HG03097 (cell line): ENCODE measurements around the gene GARIN5A.

ENCODE experiments used
- ATAC-seq: cut with Tn5 transposase; IDR thresholded peaks from one replicate; pipeline ENCODE4 v1.9.1; 2021; ENCODE audit not compliant: unreplicated experiment, low FRiP score

The GARIN5A gene

DNA sequence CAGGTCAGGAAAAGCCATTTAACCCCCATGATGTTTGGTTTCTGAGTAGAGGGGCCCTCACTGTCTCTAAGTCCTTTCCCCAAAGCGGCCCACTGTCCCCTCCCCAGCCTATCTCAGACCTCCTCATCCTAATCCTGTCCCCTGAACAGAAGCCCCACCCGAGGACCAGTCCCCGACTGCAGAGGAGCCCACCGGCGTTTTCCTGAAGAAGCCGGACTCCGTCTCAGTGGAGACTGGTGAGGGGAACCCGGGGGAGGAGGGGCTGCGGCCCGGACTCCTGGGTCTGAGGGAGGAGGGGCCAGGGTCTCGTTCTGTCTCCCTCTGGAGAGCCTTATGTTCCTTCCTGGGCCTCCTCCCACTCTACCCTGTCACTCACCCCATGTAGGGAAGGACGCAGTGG is 41.0 kb downstream of the GARIN5A start:
- no peak for ATAC-seq

DNA sequence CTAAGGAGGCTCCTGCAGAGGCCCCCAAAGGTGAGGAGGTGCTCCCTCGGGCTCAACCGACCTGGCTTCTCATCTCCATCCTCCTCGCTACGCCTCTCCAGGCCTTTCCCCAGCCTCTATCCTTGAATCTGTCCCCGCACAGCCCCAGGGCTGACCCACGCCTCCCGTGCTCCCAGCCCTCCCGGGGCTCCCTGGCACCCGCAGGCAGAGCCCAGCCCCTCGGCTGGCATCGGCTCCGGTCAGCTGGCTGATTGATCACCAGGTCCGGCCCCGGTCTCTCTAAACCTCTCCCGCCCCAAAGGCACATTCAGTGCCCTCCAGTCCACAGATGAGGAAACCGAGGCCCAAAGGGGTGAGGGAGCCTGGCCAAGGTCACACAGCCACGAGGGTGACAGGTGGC is 41.4 kb downstream of the GARIN5A start:
- no peak for ATAC-seq

DNA sequence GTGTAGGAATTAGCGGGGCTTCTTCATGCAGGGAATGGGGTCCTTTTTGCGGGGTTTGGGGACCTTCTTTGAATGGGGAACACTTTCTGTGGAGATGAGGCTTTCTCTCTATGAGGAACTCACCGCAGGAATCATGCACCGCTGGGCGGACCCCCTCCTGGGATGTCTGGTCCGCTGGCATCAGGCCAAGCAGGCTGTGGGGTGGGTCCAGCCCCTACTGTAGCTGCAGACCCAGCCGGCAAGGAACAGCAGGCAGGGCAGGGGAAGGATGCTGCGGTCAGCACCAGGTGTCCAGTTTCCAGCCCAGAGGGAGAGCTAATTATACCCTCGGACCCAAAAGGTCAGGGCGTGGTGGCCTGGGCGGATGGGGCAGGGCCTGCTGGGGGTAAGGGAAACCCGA is 42.1 kb downstream of the GARIN5A start:
- ATAC-seq, result no peak

DNA sequence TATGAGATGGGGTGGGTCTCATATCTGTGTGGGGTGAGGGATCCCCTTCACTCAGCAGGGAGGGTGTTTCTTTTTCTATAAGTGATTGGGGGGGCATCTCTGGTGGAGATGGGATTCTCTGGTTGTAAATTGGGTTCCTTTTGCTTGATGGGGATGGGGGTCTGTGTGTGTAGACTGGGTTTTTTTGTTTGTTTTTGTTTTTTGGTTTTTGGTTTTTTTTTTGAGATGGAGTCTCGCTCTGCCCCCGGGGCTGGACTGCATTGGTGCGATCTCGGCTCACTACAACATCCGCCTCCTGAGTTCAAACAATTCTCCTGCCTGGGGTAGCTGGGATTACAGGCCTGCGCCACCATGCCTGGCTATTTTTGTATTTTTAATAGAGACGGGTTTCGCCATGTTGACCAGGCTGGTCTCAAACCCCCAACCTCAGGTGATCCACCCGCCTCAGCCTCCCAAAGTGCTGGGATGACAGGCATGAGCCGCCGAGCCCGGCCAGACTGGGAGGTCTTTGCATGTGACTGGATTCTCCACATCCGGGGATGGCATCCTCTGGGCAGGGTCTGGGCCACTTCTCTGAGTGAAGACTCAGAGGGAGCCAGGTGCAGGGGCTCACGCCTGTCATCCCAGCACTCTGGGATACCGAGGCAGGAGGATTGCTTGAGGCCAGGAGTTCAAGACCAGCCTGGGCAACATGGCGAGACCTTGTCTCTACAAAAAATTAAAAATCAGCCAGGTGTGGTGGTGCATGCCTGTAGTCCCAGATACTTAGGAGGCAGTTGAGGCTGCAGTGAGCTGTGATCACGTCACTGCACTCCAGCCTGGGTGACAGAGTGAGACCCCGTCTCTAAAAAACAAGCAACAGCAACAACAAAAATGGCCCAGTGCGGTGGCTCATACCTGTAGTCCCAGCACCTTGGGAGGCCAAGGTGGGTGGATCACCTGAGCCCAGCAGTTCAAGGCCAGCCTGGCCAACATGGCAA is 43.2 kb downstream of the GARIN5A start:
- no peak for ATAC-seq

DNA sequence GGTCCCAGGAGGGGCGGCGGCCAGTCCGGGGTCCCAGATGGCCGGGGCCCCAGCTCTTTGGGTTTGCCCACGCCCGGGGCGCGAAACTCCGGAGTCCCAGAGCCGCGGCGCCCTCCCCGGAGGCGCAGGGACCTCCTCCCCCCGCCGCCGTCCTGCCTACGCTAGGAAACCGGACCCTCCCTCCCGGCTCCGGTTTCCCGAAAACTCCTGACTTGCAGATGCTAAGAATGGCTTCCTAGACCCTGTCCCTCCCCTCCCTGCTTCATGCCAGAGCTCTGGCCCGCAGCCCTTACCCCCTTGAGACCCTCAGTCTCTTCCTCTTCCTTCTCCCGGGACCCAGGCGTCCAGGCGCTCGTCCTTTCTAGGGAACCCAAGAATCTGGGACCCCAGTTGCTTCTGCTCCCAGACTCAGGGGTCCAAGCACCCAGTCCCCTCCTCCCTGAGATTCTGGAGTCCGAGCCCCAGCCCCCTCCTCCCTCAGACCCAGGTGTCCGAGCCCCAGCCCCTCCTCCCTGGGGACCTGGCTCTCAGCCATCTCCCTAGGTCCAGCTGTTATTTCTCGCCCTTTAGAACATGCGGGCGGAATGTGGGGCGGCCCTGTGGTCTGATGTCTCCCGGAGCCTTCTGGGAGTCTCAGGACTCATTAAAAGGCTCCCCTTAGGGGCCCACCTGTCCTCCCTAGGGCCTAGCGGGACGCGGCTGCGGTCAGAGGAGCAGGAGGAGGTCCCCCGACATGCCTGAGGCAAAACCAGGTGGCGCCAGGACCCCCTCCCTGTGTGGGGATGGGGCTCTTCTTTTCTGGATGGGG is 44.2 kb downstream of the GARIN5A start, which contains the start of gene MYBPC2:
TSS of gene MYBPC2 (plus strand) at position 672 of the 808 bp plus-strand sequence. CDS start at position 734, 62 bp downstream.
- no peak for ATAC-seq

DNA sequence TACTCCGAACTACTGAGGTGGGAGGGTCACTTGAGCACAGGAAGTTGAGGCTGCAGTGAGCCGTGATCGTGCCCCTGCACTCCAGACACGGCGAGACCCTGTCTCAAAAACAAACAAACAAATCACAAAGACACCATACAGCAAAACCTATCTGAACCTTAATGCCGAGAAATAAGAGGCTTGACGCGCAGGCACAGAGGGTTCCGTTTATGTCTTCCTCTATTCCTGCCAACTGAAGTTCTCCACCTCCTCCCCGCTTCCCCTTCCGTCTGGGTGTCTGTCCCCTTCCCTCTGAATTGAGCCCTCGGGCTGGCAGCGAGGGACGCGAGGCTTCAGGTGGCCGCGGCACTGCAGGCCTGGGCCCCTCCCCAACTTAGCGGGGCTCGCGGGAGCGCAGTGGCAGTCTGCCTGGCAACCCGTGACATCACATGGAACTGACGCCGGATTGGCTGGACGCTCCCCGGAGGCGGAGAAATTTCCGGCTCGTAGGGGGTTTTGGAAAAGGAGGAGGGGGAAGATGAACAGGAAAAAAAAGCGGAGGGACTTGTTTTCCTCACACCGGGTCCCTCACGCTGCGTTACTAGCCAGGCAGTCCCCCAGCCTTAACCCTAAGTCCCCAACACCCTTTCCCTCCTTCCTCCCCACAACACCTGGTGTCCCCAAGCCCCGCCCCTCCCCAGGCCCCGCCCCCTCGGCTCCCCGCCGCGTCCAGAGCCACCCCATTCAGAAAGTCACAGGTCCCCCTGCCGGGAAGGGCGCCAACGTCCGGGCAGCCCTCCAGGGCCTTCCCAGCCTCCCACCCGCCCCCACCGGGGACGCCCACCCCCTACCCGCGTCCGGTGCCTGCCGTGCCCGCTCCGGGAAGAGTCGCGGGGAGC is 45.1 kb downstream of the GARIN5A start:
- ATAC-seq, result peak; percentile 56

DNA sequence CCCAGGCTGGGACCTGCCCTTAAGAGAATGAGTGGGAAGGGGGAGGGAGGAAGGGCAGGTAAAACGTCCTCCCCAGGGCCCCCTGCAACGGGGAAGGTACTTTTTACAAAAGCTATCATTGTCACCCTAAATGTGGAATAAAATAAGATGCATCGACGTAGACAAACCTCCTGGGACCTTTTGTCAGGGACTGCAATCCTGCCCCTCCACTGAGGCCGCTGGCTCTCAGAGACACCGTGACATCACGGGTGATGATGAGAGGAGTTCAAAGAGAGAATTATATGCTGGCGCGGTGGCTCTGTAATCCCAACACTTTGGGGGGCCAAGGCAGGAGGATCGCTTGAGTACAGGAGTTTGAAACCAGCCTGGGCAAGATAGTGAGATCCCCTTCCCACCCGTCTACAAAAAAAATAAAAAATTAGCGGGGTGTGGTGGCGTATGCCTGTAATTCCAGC is 45.7 kb downstream of the GARIN5A start:
- ATAC-seq, result no peak

DNA sequence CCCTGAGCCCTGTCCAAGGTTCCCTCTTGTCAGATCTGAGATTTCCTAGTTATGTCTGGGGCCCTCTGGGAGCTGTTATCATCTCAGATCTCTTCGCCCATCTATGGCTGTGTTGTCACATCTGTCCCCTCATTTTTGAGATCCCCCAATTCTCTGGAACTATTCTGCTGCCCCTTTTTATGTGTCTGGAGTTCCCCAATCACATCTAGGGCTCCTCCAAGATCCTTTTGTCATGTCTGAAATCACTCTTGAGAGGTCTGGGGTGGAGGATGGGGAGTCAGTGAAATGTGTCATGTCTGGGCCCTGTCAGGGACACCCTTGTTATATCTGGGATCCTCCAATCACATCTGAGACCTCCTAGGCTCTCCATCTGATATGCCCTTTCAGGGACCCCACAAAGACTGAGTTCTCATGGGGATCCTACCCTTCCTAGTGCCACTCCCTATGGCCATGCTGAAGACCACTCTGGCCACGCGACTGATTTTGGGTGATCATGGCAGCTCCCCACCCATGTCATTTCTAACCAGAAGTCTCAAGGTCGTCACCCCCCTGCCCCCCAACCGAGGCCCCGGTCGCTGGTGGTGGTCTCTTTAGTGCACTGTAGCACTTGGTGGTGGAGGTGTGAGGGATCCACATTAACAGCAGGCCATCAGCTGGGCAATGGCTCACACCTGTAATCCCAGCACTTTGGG is 47.7 kb downstream of the GARIN5A start:
- no peak for ATAC-seq

DNA sequence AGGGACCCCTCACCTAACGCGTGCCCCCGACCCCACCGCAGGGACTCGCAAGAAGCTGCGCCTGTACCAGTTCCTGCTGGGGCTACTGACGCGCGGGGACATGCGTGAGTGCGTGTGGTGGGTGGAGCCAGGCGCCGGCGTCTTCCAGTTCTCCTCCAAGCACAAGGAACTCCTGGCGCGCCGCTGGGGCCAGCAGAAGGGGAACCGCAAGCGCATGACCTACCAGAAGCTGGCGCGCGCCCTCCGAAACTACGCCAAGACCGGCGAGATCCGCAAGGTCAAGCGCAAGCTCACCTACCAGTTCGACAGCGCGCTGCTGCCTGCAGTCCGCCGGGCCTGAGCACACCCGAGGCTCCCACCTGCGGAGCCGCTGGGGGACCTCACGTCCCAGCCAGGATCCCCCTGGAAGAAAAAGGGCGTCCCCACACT is 48.6 kb downstream of the GARIN5A start:
- ATAC-seq, result no peak

DNA sequence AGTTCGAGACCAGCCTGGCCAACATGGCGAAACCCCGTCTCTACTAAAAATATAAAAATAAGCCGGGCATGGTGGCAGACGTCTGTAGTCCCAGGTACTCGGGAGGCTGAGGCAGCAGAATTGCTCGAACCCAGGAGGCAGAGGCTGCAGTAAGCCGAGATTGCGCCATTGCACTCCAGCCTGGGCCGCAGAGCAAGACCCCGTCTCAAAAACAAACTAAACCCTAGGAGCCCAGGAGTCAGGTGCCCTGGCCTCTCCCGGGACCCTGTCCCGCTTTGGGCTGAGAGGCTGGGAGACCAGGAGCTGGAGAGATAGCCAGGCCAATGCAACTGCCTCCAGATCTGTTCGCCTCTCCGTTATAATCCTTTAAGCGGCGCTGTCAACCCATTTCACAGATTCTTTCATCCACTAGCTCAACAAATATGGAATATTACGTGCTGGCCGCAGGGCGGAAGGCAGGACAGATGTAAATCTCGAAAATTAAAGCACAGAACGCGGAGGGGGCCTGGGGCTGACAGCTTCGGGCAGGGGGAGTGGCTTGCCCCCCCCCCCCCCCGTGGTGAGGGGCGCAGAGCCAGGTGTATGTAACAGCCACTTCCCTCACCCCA is 49.2 kb downstream of the GARIN5A start:
- ATAC-seq, result no peak

DNA sequence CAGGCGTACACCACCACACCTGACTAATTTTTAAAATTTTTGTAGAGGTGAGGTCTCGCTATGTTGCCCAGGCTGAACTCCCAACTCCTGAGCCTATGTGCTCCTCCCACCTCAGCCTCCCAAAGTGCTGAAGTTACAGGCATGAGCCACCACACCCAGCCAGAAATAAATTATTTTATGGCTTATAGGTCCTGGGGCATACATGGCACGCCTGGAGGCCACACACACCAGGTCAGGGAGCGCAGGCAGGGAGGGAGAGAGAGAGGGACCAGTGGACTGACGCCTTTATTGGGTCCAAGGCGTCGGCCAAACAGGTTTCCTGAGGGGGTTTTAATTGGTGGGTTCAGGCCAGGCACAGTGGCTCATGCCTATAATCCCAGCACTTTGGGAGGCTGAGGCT is 51.1 kb downstream of the GARIN5A start:
- ATAC-seq, result no peak

DNA sequence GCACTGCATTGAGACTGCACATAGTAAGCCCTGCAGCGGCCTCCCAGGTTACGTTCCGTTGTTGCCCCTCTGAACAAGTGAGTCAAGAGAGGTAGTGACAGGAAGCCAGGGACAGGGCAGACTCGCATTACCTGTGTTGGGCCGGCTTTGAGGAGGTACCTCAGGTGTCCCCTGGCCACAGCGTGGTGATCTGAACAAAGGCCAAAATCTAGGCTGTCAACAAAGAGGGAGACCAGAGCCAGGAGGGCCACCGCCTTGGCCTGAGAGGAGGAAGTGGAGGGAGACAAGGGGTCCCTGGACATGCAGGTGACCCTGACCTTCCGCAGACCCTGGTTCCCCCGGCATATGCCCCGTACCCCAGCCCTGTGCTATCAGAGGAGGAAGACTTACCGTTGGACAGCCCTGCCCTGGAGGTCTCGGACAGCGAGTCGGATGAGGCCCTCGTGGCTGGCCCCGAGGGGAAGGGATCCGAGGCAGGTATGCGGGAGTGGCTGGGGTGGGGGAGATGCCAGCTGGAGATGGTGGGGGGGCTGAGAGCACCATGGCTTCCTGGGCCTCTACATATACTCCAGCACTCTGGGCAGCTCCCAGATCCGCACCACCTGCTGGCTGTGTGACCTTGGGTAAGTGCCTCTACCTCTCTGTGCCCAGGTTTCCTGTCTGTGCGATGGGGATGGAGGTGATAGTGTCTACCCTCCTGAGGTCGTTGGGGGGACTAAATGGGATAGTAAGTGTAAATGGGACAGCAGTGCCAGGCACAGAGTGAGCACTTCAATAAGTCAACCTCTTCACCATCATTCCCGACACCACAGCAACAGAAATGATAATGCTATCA is 53.2 kb downstream of the GARIN5A start:
- ATAC-seq, result no peak

DNA sequence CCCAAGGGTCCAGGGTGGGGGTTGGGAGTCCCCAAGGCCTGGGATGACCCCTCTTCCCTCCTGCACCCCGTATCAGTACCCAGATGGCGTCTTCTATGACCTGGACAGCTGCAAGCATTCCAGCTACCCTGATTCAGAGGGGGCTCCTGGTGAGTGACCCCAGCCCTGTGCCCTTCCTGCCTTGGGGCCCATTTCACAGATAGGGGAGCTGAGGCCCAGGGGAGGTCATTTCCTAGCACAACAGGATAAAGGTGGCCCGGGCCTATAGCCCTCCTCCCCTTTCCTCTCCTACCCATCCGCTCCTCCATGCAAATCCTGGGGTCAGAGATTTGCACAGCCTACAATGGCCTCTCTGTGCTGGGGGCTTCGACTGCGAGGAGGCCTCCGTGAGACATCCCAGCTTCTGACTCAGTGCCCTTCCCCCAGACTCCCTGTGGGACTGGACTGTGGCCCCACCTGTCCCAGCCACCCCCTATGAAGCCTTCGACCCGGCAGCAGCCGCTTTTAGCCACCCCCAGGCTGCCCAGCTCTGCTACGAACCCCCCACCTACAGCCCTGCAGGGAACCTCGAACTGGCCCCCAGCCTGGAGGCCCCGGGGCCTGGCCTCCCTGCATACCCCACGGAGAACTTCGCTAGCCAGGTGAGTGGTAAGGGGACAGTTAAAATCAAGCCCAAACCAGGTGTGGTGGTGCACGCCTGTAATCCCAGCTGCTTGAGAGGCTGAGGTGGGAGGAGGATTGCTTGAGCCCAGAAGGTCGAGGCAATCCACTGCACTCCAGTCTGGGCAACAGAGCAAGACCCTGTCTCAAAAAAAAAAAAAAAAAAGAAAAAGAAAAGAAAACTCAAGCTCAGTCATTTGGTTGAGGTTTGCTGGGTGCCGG is 54.0 kb downstream of the GARIN5A start:
- no peak for ATAC-seq

DNA sequence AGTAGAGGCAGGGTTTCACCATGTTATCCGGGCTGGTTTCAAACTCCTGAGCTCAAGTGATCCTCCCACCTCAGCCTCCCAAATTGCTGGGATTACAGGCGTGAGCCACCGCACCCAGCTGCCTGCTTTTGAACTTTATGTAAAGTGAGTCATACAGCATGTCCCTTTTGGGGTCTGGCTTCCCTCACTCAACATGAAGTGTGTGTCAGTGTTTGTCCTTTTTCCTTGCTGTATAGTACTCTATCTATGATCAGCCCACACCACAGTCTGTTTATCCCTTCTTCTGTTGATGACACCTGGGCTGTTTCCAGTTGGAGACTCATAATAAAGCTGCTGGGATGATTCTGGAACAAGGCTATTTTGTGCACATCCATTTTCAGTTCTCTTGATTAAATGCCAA is 55.8 kb downstream of the GARIN5A start:
- no peak for ATAC-seq

DNA sequence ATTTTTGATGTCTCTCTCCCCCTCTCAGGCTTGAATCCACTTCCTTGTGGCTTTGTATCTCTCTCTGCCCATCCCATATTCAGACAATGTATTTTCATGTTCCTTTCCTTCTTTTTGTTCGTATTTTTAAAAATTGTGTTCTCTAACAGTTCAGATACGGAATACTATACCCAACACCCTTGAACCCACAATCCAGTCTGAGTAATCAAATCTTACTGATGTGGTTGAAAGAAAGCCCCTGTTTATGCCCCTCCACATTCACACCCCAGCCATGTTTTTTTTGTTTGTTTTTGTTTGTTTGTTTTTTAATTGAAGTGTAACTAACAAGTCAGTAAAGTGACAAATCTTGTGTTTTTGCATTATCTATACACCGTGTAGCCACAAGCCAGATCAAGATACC is 56.5 kb downstream of the GARIN5A start:
- ATAC-seq, result no peak

DNA sequence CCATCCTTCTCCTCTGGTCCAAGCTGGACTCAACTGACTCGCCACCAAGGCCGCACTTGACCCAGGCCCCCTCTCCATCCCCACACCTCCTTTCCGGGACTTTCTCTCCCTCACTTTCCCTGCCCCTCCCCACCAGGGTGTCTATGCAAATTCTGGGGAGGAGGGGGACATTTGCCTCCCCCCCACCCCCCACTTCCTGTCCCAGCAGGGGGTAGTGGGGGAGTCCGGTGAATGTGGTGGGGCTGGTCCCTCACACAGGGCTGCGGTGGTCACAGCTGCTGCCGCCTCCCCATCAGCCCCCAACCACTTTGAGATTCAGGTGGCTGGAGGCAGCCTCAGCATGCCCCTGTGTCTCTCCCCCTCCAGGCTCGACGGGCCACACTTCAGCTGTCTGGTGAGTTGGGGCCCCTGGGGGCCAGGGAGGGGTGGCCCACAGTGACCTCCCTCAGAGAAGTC is 57.0 kb downstream of the GARIN5A start:
- ATAC-seq, result no peak

DNA sequence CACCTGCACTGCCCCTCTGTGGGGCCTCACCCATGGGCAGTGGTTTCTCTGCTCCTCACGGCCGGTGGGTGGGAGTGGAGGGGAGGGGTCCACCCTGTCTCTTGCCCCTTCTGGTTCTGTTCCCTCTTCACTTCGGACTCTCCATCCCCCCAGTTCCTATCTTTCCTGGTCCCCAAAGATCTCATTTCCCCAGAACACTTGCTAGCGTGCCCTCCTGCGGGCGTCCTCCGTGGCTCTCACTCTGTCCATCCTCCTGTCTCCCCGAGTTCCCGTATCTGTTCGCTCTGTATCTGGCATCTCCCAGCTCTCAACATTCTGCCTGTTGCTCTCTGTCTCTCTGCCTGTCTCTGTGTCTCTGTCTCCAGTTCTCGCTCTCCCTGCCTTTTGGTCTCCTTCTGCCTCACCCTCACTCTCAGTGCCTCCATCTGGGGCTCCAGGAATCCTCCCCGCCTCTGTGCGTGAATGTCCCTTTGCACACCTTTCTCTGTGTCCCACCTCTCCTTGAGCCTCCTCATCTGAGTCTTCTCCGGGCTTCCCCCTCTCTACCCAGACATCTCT is 57.5 kb downstream of the GARIN5A start:
- no peak for ATAC-seq
